OCI-LY1 (cell line): Measurements from ENCODE around the gene CCR7.

Experiments
- EZH2 ChIP-seq: fragments of 200-600 bp; sonication (generic), shearing (Covaris generic); IDR thresholded peaks from 2 replicates; pipeline ENCODE4 v1.8.0; 2017; ENCODE audit warnings: borderline replicate concordance, mixed run types, mild to moderate bottlenecking, antibody characterized with exemption, low read length, moderate library complexity, mixed read lengths
- TF ChIP-seq, protein P1 (sequence below): fragments of 200-600 bp; sonication (generic), shearing (Covaris generic); IDR thresholded peaks from 2 replicates; pipeline ENCODE4 v1.5.1; 2017; ENCODE audit warnings: mild to moderate bottlenecking, antibody characterized with exemption, low read length, moderate library complexity, mixed read lengths

- TF ChIP-seq, protein P1, sequence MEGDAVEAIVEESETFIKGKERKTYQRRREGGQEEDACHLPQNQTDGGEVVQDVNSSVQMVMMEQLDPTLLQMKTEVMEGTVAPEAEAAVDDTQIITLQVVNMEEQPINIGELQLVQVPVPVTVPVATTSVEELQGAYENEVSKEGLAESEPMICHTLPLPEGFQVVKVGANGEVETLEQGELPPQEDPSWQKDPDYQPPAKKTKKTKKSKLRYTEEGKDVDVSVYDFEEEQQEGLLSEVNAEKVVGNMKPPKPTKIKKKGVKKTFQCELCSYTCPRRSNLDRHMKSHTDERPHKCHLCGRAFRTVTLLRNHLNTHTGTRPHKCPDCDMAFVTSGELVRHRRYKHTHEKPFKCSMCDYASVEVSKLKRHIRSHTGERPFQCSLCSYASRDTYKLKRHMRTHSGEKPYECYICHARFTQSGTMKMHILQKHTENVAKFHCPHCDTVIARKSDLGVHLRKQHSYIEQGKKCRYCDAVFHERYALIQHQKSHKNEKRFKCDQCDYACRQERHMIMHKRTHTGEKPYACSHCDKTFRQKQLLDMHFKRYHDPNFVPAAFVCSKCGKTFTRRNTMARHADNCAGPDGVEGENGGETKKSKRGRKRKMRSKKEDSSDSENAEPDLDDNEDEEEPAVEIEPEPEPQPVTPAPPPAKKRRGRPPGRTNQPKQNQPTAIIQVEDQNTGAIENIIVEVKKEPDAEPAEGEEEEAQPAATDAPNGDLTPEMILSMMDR: no peak
- TF ChIP-seq EZH2: no peak
These were observed 14.0 kb downstream of the CCR7 start for GRCh38 chr17:40551091-40551878.
